ENCODE data around the gene NACC2.
A peak's percentile ranks its signal among the peaks of the same experiment; 100 is the strongest.

Gene NACC2

GRCh38 chr9:136096505-136097001 lies 1.5 kb upstream of the NACC2 start:
- no peak overlapping the region for H3K4me3 ChIP-seq (ENCODE audit: low read length)

DNA sequence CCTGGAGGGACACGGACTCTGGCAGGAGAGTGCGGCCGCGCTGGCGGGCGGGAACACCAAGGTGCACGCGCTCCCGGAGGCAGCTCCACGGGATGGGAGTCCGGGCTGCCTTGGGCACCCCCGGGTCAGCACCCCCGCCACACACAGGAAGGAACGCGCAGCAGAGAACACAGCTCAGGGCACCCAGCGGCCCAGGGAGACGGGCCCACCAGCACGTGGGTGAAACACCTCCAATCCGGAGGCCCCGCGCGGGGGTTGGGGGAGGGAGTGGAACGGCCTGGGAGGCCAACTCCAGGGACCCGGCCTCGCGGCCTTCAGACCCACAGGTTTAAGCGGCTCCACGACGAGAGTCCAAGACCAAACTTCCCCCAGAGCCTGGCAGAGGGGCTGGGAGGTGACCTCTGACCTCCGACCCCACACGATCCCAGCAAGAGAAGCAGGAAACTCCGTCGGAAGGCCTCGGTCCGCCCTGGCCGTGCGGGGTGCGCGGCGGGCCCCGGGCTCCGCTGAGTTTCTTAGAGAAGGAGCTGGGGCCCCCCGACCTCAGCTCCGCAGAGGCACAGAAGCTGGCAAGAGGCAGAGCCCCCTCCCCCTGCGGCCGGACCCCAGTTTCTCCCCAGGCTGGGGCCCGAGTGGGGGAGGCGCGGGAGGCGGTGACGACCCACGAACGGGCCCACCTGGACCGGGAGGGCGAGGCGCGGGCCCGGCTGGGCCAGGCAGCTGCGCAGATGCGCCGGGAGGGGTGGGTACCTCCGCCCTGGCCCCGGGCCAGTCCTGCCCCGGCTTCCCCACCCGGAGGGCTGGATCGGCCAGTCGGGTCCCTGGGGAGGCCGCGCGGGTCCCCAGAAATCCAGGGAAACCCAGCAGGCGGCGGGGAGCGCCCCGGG lies 851 bp downstream of the NACC2 start:
- H3K36me3 ChIP-seq (ENCODE audit: control insufficient read depth, insufficient read depth, low read length, severe bottlenecking), result no peaks in the 10 kb centered on the region
- H3K4me1 ChIP-seq (ENCODE audit: control insufficient read depth, insufficient read depth, low read length), result peaks cover 17% of the 10 kb centered on the region
- H3K4me3 ChIP-seq (ENCODE audit: low read length), result peak overlapping the region; percentile 85
- no peaks in the 10 kb centered on the region for H3K9me3 ChIP-seq (ENCODE audit: control insufficient read depth, low read length)
- H3K9ac ChIP-seq (ENCODE audit: low read length), result peak overlapping the region; percentile 88
- H3K27me3 ChIP-seq (replicated peaks; ENCODE audit: control insufficient read depth, insufficient read depth, low read length), result no peaks in the 10 kb centered on the region
- DNase-seq (ENCODE audit: low read depth), result peak; percentile 80

More at GRCh38 chr9:136096505-136097001, 1.5 kb upstream of the NACC2 start:
- Histone ChIP-seq H3K9me3 (ENCODE audit: control insufficient read depth, low read length) (no peaks in the 10 kb centered on the region), H3K4me1 (ENCODE audit: control insufficient read depth, insufficient read depth, low read length) (peaks cover 16% of the 10 kb centered on the region), H3K9ac (ENCODE audit: low read length) (peak overlapping the region; percentile 86), H3K36me3 (ENCODE audit: control insufficient read depth, insufficient read depth, low read length, severe bottlenecking) (no peaks in the 10 kb centered on the region), H3K27me3 (replicated peaks; ENCODE audit: control insufficient read depth, insufficient read depth, low read length) (peaks cover 4% of the 10 kb centered on the region)
- DNase-seq (ENCODE audit: low read depth), result no peak

DNA sequence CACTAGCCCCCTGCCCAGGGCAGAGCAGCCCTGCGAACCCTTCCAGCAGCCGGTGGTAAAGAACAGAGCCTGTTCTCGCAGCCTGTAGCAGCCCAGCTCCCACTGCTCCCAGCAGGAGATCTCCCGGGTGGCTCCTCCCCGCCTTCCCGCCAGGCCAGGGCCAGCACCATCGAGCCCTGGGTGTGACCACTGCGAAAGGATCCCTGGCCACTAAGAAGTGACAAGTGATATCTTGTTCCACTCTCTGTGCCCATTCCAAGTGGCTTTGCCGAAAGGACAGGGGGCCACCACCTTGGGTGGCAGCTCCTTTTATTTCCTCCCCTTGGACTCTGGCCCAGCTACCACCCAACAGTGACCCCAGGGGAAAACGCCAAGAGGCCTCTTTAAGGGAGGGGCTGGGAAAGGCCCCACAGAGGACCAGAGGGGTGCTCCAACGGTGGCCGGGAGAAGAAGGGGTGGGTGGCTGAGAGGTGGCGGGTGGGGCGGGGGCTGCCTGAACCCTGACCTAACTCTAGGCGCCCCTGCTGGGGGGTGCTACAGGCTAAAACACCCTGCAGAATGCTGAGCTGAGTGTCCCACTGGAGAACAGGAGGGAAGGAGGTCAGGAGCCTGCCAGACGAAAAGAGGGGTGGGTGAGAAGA lies 1.6 kb downstream of the NACC2 start:
- no peaks in the 10 kb centered on the region for H3K9me3 ChIP-seq (ENCODE audit: control insufficient read depth, low read length)
- no peaks in the 10 kb centered on the region for H3K36me3 ChIP-seq (ENCODE audit: control insufficient read depth, insufficient read depth, low read length, severe bottlenecking)
- peak overlapping the region; percentile 85 for H3K4me3 ChIP-seq (ENCODE audit: low read length)
- peak overlapping the region; percentile 88 for H3K9ac ChIP-seq (ENCODE audit: low read length)
- DNase-seq (ENCODE audit: low read depth), result peak; percentile 20
- peaks cover 17% of the 10 kb centered on the region for H3K4me1 ChIP-seq (ENCODE audit: control insufficient read depth, insufficient read depth, low read length)
- H3K27me3 ChIP-seq (replicated peaks; ENCODE audit: control insufficient read depth, insufficient read depth, low read length), result no peaks in the 10 kb centered on the region

DNA sequence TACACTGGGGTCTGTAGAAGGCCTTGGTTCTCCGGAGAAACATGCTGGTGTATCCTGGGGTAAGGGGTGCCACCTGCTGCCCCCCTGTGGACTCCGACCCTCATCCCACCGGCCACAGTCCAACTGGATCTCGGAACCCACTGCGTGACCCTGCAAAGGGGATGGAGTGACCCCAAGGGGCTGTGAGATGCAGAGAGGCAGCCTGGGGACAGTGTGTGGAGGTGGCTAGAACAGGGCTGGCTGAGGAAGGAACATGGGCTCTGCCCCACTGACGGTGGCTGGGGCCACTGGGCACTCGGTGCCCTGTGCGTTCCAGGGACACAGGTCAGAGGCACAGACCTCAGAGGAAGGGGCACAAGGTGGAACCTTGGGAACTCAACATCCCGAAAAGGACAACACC lies 2.3 kb downstream of the NACC2 start:
- H3K4me3 ChIP-seq (ENCODE audit: low read length), result peak overlapping the region; percentile 85
- H3K4me1 ChIP-seq (ENCODE audit: control insufficient read depth, insufficient read depth, low read length), result peaks cover 17% of the 10 kb centered on the region
- no peaks in the 10 kb centered on the region for H3K36me3 ChIP-seq (ENCODE audit: control insufficient read depth, insufficient read depth, low read length, severe bottlenecking)
- no peaks in the 10 kb centered on the region for H3K9me3 ChIP-seq (ENCODE audit: control insufficient read depth, low read length)
- no peak for DNase-seq (ENCODE audit: low read depth)
- no peaks in the 10 kb centered on the region for H3K27me3 ChIP-seq (replicated peaks; ENCODE audit: control insufficient read depth, insufficient read depth, low read length)
- H3K9ac ChIP-seq (ENCODE audit: low read length), result peak overlapping the region; percentile 52

- H3K9ac ChIP-seq (ENCODE audit: low read length), result no peak overlapping the region
- DNase-seq (ENCODE audit: low read depth), result no peak
- no peaks in the 10 kb centered on the region for H3K36me3 ChIP-seq (ENCODE audit: control insufficient read depth, insufficient read depth, low read length, severe bottlenecking)
- H3K4me3 ChIP-seq (ENCODE audit: low read length), result no peak overlapping the region
- no peaks in the 10 kb centered on the region for H3K27me3 ChIP-seq (replicated peaks; ENCODE audit: control insufficient read depth, insufficient read depth, low read length)
- H3K4me1 ChIP-seq (ENCODE audit: control insufficient read depth, insufficient read depth, low read length), result peaks cover 17% of the 10 kb centered on the region
- H3K9me3 ChIP-seq (ENCODE audit: control insufficient read depth, low read length), result no peaks in the 10 kb centered on the region
Observed at GRCh38 chr9:136092353-136092650, 2.8 kb downstream of the NACC2 start.

GRCh38 chr9:136091582-136092352 lies 3.3 kb downstream of the NACC2 start:
- Histone ChIP-seq H3K27me3 (replicated peaks; ENCODE audit: control insufficient read depth, insufficient read depth, low read length) (no peaks in the 10 kb centered on the region), H3K4me3 (ENCODE audit: low read length) (no peak overlapping the region), H3K4me1 (ENCODE audit: control insufficient read depth, insufficient read depth, low read length) (peaks cover 17% of the 10 kb centered on the region), H3K9me3 (ENCODE audit: control insufficient read depth, low read length) (no peaks in the 10 kb centered on the region), H3K36me3 (ENCODE audit: control insufficient read depth, insufficient read depth, low read length, severe bottlenecking) (no peaks in the 10 kb centered on the region), H3K9ac (ENCODE audit: low read length) (peak overlapping the region; percentile 58)
- DNase-seq (ENCODE audit: low read depth), result peak; percentile 41

- H3K9me3 ChIP-seq (ENCODE audit: control insufficient read depth, low read length), result no peaks in the 10 kb centered on the region
- peaks cover 14% of the 10 kb centered on the region for H3K4me1 ChIP-seq (ENCODE audit: control insufficient read depth, insufficient read depth, low read length)
- H3K9ac ChIP-seq (ENCODE audit: low read length), result peak overlapping the region; percentile 58
- no peak overlapping the region for H3K4me3 ChIP-seq (ENCODE audit: low read length)
- no peaks in the 10 kb centered on the region for H3K27me3 ChIP-seq (replicated peaks; ENCODE audit: control insufficient read depth, insufficient read depth, low read length)
- H3K36me3 ChIP-seq (ENCODE audit: control insufficient read depth, insufficient read depth, low read length, severe bottlenecking), result no peaks in the 10 kb centered on the region
- DNase-seq (ENCODE audit: low read depth), result peak; percentile 21
Observed at GRCh38 chr9:136090768-136091581, 4.1 kb downstream of the NACC2 start.

GRCh38 chr9:136090056-136090735 lies 4.9 kb downstream of the NACC2 start:
- Histone ChIP-seq H3K36me3 (ENCODE audit: control insufficient read depth, insufficient read depth, low read length, severe bottlenecking) (no peaks in the 10 kb centered on the region), H3K27me3 (replicated peaks; ENCODE audit: control insufficient read depth, insufficient read depth, low read length) (no peaks in the 10 kb centered on the region), H3K4me3 (ENCODE audit: low read length) (no peak overlapping the region), H3K4me1 (ENCODE audit: control insufficient read depth, insufficient read depth, low read length) (peaks cover 11% of the 10 kb centered on the region), H3K9me3 (ENCODE audit: control insufficient read depth, low read length) (no peaks in the 10 kb centered on the region), H3K9ac (ENCODE audit: low read length) (no peak overlapping the region)
- DNase-seq (ENCODE audit: low read depth), result no peak

GRCh38 chr9:136089697-136090045 lies 5.4 kb downstream of the NACC2 start:
- H3K36me3 ChIP-seq (ENCODE audit: control insufficient read depth, insufficient read depth, low read length, severe bottlenecking), result no peaks in the 10 kb centered on the region
- no peaks in the 10 kb centered on the region for H3K9me3 ChIP-seq (ENCODE audit: control insufficient read depth, low read length)
- no peaks in the 10 kb centered on the region for H3K27me3 ChIP-seq (replicated peaks; ENCODE audit: control insufficient read depth, insufficient read depth, low read length)
- no peak overlapping the region for H3K4me3 ChIP-seq (ENCODE audit: low read length)
- H3K9ac ChIP-seq (ENCODE audit: low read length), result no peak overlapping the region
- H3K4me1 ChIP-seq (ENCODE audit: control insufficient read depth, insufficient read depth, low read length), result peaks cover 11% of the 10 kb centered on the region
- DNase-seq (ENCODE audit: low read depth), result peak; percentile 78

DNA sequence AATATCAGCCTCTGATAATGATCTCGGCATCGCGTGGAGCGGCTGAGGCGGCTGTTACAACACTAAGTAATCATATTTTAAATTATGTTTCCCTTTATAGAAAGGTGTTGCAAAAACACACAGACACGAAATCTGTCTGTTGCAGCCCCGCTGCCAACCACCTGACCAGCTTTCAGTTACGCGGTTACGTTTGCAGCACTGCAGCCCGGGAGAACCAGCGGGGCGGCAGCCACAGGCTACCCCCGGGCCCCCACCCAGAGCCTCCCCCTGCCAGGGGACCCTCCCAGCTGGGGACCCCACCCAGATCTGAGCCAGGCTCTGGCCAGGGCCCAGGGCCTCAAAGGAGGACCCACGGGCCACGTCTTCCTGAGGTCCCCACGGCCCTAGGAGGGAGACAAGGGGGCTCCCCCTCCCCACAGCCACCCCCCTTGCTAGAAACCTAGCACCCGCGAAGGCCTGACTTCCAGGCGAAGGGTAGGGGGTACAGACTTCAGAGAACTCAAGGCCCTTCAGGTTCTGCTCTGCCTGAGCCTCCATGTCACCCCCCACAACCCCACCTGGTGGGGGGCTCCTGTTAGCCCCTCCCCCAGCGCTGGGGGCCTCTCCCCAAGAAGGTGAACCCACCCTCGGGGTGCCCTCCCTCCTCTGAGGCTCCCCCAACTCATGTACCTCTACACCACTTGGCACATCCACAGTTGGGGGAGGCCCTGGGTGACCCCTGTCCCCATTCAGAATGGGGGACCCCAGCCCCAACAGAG lies 6.0 kb downstream of the NACC2 start:
- H3K27me3 ChIP-seq (replicated peaks; ENCODE audit: control insufficient read depth, insufficient read depth, low read length), result no peaks in the 10 kb centered on the region
- no peaks in the 10 kb centered on the region for H3K36me3 ChIP-seq (ENCODE audit: control insufficient read depth, insufficient read depth, low read length, severe bottlenecking)
- peaks cover 11% of the 10 kb centered on the region for H3K4me1 ChIP-seq (ENCODE audit: control insufficient read depth, insufficient read depth, low read length)
- no peak overlapping the region for H3K4me3 ChIP-seq (ENCODE audit: low read length)
- H3K9me3 ChIP-seq (ENCODE audit: control insufficient read depth, low read length), result no peaks in the 10 kb centered on the region
- no peak for DNase-seq (ENCODE audit: low read depth)
- H3K9ac ChIP-seq (ENCODE audit: low read length), result no peak overlapping the region

All from adipocyte (in vitro differentiated cells).